Measurements from ENCODE around the gene UBA7. TPM values are rescaled to one million over a fixed set of nuclear protein-coding genes. Genes with fewer than 3 reads are reported as not detected.
"Not testable (repeated sequence)": the region's sequence is repeated elsewhere in the genome, so short reads cannot be mapped to it uniquely, and the experiment has no call there.

The UBA7 gene
- polyA plus RNA-seq, 1 donor, result 18.3 TPM

DNA sequence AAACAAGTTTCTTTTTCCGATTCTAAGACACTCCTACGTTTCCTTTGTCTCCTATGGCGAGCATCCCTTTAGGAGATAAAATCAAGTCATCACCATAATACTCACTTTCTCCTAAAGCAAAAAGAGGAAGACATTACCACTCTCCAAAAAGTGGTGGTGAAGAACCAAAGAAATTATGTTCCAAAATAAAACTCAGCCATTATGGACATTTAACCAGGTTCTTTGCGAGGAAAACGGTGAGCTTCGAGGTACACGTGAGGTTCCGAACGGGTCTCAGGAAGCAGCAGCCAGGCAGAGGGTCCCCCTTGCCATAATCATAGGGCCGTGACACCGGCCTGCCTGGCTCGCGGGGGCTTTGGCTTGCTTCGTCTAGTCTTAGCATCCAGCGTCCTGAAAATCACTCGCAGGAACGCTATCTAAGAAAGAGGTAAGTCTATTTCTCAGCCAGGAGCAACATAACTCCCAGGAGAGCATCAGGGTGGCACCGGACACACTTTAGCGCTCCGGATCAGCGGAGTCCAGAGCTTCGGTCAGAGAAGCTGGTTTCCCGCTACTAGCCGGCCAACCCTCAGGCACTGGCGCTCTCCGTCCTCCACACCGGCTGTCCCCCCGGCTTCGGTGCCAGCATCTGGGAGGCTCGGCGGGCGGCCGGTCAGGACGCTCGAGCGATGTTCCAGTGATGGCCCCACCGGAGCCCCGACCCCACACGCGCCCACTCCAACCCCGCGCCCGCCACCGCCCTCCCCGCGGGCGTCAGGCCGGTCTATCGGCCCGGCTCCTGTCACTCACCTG, 28.0 kb downstream of the UBA7 start:
- DNase-seq (ENCODE audit: low read depth), result no peak

DNA sequence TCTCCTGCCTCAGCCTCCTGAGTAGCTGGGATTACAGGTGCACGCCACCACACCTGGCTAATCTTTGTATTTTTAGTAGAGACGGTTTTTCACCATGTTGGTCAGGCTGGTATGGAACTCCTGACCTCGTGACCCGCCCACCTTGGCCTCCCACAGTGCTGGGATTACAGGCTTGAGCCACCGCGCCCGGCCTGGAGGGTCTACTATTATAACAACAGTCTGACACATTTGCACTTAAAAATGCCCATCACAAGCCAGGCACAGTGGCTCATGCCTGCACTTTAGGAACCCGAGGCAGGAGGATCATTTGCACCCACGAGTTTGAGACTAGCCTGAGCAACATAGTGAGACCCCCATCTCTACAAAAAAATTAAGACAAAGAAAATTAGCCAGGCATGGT, 31.5 kb downstream of the UBA7 start:
- DNase-seq (ENCODE audit: low read depth), result not testable (repeated sequence)

DNA sequence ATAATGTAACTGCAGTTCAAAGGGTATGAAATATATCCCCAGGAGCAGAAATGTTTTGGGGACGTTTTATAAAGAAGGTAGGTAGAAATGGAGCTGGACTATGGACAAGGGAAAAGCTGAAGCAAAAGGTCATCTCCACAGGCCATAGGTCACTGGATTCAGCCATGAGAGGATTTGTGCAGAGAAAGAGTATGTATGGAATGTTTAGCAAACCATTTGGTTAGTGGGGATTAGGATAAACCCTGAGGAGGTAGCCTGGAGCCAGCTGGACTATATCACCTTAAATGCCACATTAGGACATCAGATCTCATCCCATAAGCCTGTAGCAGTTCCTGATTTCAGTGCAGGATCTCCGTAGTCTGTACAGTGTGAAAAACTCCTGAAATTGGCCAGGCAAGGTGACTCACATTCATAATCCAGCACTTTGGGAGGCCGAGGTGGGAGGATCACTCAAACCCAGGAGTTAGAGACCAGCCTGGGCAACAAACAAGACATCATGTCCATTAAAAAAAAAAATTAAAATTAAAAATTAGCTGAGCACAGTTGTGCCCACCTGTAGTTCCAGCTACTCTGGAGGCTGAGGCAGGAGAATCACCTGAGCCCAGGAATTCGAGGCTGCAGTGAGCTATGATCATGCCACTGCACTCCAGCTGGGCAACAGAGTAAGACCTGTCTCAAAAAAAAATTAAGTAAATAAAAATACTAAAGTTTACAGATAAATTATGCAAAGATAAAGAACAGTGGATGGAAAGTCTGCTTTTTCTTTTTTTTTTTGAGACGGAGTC, 32.1 kb downstream of the UBA7 start:
- no peak for DNase-seq (ENCODE audit: low read depth)

DNA sequence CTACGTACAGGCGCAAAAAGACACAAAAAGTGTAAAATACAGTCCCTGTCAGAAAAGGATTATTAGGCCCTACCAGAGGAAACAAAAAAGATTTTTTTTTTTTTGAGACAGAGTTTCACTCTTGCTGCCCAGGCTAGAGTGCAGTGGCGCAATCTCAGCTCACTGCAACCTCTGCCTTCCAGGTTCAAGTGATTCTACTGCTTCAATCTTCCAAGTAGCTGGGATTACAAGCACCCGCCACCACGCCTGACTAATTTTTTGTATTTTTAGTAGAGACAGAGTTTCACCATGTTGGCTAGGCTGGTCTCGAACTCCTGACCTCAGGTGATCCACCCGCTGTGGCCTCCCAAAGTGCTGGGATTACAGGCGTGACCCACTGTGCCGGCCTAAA, 32.8 kb downstream of the UBA7 start:
- not testable (repeated sequence) for DNase-seq (ENCODE audit: low read depth)

DNA sequence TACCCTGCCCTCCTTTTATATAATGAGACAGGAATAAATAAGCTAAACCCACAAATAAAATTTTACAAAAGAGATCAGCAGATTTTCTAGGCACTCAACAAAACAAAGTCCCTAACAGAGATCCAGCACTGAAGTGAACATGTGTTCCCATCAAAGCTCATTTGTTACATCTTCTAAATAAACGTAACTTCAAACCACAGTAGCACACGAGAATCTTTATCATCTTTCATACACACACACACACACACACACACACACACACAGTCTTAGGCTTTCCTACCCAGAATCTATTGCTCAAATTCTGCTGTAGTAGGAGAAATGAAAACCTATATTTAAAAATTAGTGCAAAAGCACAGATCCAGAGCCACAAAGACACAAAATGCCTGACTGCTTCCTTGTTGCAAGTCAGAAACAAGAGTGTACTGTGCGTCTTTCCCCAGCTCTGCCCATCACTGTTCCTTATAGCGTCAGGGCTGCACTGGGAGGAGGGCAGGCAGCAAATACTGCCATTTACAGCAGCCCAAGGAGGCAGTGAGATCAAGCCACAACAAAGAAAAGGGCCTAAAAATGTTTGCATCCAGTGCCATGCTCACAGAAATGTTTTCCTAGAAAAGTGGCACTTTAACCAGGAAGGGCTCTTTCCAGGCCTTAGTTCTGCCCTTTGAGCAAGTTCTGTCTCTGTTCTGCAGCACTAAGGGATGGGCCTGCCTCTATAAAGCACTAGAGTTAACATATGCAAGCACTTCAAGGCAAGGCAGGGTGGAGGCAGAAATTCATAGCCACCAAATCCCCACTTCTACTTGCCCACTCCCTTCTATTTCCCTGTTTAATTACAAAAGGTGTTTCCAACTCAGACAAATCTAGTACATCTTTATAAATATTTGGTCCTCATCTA, 33.4 kb downstream of the UBA7 start:
- DNase-seq (ENCODE audit: low read depth), result no peak

DNA sequence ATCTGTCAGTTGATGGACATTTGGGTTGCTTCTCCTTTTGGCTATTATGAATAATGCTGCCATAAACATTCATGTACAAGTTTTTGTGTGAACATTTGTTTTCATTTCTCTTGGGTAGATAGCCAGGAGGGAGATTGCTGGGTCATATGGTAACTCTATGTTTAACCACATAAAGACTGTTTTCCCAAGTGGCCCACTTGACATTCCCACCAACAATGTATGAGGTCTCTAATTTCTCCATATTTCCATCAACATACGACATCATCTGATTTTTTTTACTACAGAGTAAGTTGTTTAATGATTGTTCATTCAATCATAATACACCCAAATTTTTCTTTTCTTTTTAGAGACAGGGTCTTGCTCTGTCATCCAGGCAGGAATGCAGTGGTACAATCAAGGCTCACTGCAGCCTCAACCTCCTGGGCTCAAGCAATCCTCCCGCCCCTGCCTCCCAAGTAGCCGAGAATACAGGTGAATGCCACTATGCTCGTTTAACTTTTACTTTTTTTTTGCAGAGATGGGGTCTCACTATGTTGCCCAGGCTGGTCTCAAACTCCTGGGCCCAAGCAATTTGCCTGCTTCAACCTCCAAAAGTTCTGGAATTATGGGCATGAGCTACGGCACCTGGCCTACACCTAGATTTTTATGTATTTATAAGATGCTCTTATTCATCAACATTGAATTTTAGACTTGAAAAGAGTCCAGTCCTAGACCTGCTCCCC, 34.2 kb downstream of the UBA7 start:
- no peak for DNase-seq (ENCODE audit: low read depth)

DNA sequence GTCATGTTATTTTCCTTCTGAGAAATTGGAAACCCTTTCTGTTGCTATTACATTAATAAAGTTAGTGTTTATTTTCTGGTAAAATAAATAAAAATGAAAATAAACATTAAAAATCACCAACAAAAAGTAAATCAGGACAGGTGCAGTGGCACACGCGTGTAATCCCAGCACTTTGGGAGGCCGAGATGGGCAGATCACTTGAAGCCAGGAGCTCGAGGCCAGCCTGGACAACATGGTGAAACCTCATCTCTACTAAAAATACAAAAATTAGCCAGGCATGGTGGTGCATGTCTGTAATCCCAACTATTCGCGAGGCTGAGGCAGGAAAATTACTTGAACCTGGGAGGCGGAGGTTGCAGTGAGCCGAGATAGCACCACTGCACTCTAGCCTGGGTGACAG, 37.7 kb downstream of the UBA7 start:
- DNase-seq (ENCODE audit: low read depth), result not testable (repeated sequence)

DNA sequence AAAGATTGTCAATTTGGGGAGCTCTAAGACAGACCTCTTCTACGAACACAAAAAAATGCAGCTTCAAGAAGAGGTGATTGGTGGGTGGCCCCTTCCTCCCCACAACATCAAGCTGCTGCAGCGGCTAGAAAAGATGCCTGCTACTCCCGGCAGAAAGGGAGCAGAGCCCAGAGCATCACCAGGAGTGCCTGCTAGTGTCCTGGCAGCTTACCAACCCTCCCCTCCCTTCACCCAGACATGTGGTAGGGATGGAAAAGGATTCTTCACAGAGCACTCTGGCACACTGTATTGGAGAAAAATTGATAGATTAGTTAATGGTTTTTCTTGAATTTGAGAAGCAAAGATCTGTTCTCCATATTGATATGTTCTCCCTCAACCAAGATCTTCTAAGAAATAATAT, 38.2 kb downstream of the UBA7 start:
- no peak for DNase-seq (ENCODE audit: low read depth)

DNA sequence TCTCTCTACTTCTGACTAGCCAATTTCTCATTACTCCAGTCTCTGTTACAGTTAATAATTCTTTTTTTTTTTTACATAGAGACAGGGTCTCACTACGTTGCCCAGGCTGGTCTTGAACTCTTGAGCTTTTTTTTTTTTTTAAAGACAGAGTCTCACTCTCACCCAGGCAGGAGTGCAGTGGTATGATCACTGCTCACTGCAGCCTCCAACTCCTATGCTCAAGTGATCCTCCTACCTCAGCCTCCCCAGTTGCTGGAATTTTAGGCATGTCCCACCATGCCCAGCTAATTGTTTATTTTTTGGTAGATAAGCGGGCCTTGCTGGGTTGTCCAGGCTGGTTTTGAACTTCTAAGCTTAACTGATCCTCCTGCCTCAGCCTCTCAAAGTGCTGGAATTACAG, 41.0 kb downstream of the UBA7 start:
- DNase-seq (ENCODE audit: low read depth), result no peak

DNA sequence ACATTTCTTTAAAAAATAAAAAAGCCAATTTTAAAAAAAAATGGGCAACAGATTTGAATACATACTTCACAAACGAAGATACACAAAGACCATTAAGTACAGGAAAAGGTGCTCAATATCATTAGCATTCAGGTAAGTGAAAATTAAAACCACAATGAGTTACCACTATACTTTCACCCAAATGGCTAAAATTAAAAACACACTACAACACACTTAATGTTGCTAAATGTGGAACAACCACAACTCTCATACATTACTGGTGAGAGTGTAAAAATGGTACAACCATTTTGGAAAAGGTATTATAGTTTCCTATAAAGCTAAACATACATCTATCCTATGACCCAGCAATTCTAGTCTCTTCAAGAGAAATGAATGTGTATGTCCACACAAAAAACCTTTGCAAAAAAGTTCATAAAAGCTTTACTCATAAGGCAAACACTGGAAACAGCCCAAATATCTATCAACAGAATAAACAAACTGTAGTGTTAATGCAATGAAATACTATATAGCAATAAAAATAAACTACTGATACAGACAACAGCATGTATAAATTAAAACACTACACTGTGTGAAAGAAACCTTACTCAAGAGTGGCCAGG, 42.3 kb downstream of the UBA7 start:
- DNase-seq (ENCODE audit: low read depth), result no peak

DNA sequence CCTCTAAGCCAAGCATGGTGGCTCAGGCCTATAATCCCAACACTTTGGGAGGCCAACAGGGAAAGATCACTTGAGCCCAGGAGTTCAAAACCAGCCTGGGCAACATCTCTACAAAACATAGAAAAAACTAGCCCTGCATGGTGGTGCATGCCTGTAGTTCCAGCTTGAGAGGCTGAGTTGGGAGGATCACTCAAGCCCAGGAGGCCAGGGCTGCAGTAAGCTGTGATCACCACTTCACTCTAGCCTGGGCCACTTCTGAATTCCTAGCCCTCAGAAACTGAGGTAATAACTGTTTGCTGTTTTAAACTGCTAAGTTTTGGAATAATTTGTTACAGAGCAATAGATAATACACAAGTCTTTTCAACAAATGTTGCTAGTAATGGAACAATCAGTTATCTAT, 43.8 kb downstream of the UBA7 start:
- DNase-seq (ENCODE audit: low read depth), result no peak

DNA sequence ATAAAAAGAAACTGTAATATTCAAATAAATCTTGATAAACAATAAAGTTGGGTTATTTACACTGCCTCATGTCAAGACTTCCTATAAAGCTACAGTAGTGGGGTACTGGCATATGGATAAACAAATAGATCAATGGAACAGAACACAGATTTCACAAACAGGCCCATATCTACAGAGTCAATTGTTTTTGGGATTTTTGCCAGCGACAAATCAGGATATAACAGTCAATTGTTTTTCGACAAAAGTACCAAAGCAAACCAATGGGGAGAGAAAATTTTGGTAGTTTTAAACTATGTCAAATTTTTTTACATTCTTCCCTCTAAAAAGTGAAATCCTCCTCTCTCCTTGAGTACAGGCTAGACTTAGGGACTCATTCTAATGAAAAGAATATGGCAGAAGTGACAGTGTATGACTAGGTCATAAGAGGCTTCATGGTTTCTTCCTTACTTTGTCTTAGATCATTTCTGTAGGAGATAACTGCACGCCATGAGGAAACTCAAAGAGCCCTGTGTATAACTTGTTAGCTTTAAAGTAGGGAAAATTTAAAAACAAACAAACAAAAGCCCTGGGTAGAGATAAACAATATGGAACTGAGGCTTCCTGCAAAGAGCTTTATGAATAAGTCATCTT, 44.4 kb downstream of the UBA7 start:
- no peak for DNase-seq (ENCODE audit: low read depth)

DNA sequence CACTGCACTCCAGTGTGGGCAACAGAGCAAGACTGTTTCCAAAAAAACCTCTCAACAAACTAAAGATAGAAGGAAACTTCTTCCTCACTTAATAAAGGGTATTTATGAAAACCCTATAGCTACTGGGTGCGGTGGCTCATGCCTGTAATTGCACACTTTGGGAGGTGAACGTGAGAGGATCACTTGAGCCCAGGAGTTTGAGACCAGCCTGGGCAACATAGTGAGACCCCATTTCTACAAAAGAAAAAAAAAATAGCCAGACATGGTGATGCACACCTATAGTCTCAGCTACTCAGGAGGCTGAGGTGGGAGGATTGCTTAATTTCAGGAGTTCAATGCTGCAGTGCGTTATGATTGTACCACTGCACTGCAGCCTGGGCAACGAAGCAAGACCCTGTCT, 49.8 kb downstream of the UBA7 start:
- no peak for DNase-seq (ENCODE audit: low read depth)

DNA sequence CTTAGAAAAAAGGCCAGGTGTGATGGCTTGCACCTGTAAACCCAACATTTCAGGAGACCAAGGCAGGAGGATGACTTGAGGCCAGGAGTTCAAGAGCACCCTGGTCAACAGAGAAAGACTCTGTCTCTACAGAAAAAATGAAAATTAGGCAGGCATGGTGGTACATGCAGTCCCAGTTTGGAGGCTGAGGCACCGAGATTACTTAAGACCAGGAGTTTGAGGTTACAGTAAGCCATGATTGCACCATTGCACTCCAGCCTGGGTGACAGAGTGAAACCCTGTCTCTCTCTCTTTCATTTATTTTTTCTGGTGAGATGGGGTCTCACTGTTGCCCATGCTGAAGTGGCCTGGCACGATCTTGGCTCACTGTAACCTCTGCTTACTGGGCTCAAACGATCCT, 52.1 kb downstream of the UBA7 start:
- no peak for DNase-seq (ENCODE audit: low read depth)

DNA sequence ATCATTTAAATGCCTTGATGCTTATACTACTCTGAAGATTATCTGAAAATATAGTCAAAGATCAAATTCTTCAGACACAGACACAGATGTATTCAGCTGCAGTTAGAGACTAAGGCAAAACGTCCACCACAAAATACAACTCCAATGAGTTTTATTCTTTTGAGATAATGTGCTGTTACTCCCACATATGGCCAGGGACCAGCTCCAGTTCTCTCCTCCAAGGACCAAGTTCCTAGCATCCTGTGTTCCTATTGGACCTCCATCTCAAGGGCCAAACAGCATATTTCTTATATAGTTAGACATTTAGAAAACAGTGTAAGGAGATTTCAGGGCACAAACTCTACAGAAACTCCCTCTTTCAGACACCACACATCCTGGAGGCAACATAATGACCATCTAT, 54.5 kb downstream of the UBA7 start:
- DNase-seq (ENCODE audit: low read depth), result no peak

DNA sequence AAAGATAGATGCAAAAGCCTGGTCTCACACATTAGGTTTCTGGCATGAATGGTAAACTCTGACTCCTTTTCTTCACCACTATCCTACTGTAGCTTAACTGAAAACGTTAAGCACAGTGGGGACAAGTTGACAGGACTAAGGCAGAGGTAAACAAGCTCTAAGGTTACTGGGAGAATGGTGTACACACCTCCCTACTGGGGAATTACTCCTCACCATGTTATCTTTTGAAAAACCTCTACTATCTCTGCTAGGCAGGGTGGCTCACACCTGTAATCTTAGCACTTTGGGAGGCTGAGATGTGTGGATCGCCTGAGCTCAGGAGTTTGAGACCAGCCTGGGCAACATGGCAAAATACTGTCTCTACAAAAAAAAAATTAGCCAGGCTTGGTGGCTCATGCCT, 56.6 kb downstream of the UBA7 start:
- DNase-seq (ENCODE audit: low read depth), result no peak

DNA sequence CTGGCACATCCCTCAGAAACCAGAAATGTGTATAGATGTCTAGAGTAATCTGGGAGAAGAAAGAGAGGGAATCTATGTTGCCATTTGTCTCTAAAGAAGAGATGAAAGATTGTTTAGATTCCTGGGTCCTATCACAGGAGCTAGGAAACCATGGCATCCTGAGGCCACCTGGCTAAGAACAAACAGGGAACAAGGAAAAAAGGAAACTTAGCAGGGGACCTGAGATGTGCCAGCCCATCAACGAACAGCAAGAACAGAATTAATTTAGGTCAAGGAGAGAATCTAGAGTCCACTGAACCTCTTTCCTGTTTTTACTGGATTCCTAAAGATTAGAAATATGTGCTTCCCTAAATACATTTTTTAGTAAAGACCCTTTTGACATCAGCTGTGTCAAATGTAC, 57.7 kb downstream of the UBA7 start:
- no peak for DNase-seq (ENCODE audit: low read depth)
